Neural crest cell (in vitro differentiated cells): ENCODE data around the gene DAPK3. TPM values are rescaled to one million over a fixed set of nuclear protein-coding genes. Genes with fewer than 3 reads are reported as not detected.
"Not testable (repeated sequence)": the region's sequence is repeated elsewhere in the genome, so short reads cannot be mapped to it uniquely, and the experiment has no call there.

Experiments
- DNase-seq: peaks from one replicate; pipeline ENCODE4 v3.0.0; 2021; ENCODE audit warnings: low read depth, mixed read lengths, low spot score
- H3K27ac Mint-ChIP-seq: one replicate; pipeline ENCODE4 v1.8.0; 2021; ENCODE audit warnings: mild to moderate bottlenecking, mixed read lengths; ENCODE audit not compliant: unreplicated experiment
- H3K27me3 Mint-ChIP-seq: 2 replicates; pipeline ENCODE4 v1.8.0; 2021; ENCODE audit warnings: low read depth, mild to moderate bottlenecking, mixed read lengths
- H3K36me3 Mint-ChIP-seq: 2 replicates; pipeline ENCODE4 v1.8.0; 2021; ENCODE audit warnings: low read depth, mild to moderate bottlenecking, mixed read lengths
- H3K4me1 Mint-ChIP-seq: 2 replicates; pipeline ENCODE4 v1.8.0; 2021; ENCODE audit warnings: mixed read lengths
- H3K4me3 Mint-ChIP-seq: one replicate; pipeline ENCODE4 v1.8.0; 2021; ENCODE audit warnings: mild to moderate bottlenecking, mixed read lengths
- H3K9me3 Mint-ChIP-seq: 2 replicates; pipeline ENCODE4 v1.8.0; 2021; ENCODE audit warnings: mixed read lengths
- total RNA-seq: library from RNA; stranded (reverse); gene quantifications from 2 replicates; pipeline ENCODE4 v1.2.1, GENCODE V29; 2021
- TF ChIP-seq, protein P1 (sequence below): fragments of 200-600 bp; sonication (generic); conservative IDR thresholded peaks from 2 replicates; pipeline ENCODE4 v1.5.0; 2021; ENCODE audit warnings: antibody characterized with exemption, mild to moderate bottlenecking

The DAPK3 gene
- total RNA-seq, 1 donor from 2014 or later = 63.1 TPM

GRCh38 chr19:3968556-3969434, 2.1 kb downstream of the DAPK3 start:
- H3K27ac Mint-ChIP-seq = peak overlapping the region; percentile 99
- H3K27me3 Mint-ChIP-seq = peaks cover 14% of the 10 kb centered on the region
- peaks cover 30% of the 10 kb centered on the region for H3K4me1 Mint-ChIP-seq
- H3K36me3 Mint-ChIP-seq = peaks cover 8% of the 10 kb centered on the region
- DNase-seq = peak; percentile 66
- H3K4me3 Mint-ChIP-seq = peak overlapping the region; percentile 96
- no peaks in the 10 kb centered on the region for H3K9me3 Mint-ChIP-seq
- TF ChIP-seq, protein P1, sequence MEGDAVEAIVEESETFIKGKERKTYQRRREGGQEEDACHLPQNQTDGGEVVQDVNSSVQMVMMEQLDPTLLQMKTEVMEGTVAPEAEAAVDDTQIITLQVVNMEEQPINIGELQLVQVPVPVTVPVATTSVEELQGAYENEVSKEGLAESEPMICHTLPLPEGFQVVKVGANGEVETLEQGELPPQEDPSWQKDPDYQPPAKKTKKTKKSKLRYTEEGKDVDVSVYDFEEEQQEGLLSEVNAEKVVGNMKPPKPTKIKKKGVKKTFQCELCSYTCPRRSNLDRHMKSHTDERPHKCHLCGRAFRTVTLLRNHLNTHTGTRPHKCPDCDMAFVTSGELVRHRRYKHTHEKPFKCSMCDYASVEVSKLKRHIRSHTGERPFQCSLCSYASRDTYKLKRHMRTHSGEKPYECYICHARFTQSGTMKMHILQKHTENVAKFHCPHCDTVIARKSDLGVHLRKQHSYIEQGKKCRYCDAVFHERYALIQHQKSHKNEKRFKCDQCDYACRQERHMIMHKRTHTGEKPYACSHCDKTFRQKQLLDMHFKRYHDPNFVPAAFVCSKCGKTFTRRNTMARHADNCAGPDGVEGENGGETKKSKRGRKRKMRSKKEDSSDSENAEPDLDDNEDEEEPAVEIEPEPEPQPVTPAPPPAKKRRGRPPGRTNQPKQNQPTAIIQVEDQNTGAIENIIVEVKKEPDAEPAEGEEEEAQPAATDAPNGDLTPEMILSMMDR = no peak

DNA sequence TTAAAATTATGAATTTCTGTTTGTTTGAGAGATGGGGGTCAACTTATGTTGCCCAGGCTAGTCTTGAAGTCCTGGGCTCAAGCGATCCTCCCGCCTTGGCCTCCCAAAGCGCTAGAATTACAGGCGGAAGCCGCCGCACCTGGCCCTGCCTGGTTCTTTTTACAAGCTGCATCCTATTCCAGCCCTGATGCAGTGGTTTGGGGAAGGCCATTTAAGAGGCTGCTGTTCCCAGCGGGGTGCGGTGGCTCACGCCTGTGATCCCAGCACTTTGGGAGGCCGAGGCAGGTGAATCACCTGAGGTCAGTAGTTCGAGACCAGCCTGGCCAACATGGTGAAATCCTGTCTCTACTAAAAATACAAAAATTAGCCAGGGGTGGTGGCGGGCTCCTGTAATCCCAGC, 2.9 kb downstream of the DAPK3 start:
- DNase-seq, H3K4me3 Mint-ChIP-seq, H3K36me3 Mint-ChIP-seq, H3K9me3 Mint-ChIP-seq: not testable (repeated sequence)
- Mint-ChIP-seq H3K4me1 (peaks cover 30% of the 10 kb centered on the region), H3K27ac (peak overlapping the region; percentile 99), H3K27me3 (peaks cover 14% of the 10 kb centered on the region)

- no peak for DNase-seq
- H3K9me3 Mint-ChIP-seq = no peaks in the 10 kb centered on the region
- peaks cover 13% of the 10 kb centered on the region for H3K27me3 Mint-ChIP-seq
- H3K27ac Mint-ChIP-seq = peak overlapping the region; percentile 67
- H3K4me3 Mint-ChIP-seq = no peak overlapping the region
- H3K36me3 Mint-ChIP-seq = peaks cover 6% of the 10 kb centered on the region
- TF ChIP-seq, protein P1 = no peak
- peaks cover 29% of the 10 kb centered on the region for H3K4me1 Mint-ChIP-seq
Measured at GRCh38 chr19:3966051-3967017, 4.6 kb downstream of the DAPK3 start.

- TF ChIP-seq, protein P1 = no peak
- H3K9me3 Mint-ChIP-seq = no peaks in the 10 kb centered on the region
- H3K27ac Mint-ChIP-seq = no peak overlapping the region
- H3K4me3 Mint-ChIP-seq = peak overlapping the region; percentile 44
- H3K36me3 Mint-ChIP-seq = peaks cover 3% of the 10 kb centered on the region
- peaks cover 6% of the 10 kb centered on the region for H3K27me3 Mint-ChIP-seq
- peaks cover 14% of the 10 kb centered on the region for H3K4me1 Mint-ChIP-seq
- DNase-seq = no peak
Measured at GRCh38 chr19:3964256-3965194, 6.4 kb downstream of the DAPK3 start.

DNA sequence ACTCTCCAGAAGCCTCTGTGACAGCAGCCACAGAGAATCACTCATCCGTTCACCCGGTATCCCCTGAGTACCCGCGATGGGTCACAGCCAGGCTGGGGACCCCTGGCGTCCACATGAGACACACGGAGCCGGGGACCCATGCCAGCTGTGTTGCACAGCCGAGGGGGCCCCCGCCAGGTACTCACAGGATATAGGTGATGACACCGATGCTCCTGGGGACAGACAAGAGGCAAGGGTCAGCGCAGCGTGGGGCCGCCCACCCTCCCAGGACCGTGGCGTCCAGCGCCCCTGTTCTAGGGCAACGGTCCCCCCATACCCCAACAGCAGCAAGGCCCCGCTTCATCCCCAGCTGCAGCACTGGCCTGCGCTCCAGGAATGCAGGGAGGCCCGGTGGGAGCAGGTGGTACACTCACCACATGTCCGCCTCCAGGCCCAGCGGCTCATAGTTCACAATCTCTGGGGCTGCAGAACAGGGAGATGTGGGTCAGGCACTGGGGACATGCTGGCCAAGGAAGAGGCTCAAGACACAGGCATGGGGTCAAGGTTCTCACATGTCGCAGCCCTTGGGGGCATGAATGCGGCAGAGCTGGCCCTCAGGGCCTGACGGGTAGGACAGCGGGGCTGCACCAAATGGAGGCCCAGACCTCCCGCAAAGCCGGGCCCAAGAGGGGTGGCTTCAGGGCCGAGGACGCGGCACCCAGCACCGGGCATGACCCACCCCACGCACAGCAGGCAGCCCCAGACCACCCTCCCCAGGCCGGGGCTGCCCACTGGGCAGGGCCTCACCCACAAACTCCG, 7.2 kb downstream of the DAPK3 start:
- H3K27ac Mint-ChIP-seq = no peak overlapping the region
- DNase-seq = no peak
- H3K27me3 Mint-ChIP-seq = peaks cover 3% of the 10 kb centered on the region
- peaks cover 3% of the 10 kb centered on the region for H3K36me3 Mint-ChIP-seq
- H3K4me1 Mint-ChIP-seq = peaks cover 5% of the 10 kb centered on the region
- TF ChIP-seq, protein P1 = no peak
- no peaks in the 10 kb centered on the region for H3K9me3 Mint-ChIP-seq
- H3K4me3 Mint-ChIP-seq = no peak overlapping the region
